GM10248 (cell line): ENCODE results near the gene FOXL3.

Experiments
- CTCF ChIA-PET: fragments of 300-600 bp; sonication (Branson Sonifier 250); formaldehyde crosslinking; extraction: SDS; loops from one replicate; lab custom pipeline; 2021; ENCODE audit warnings: antibody characterized with exemption; lab: Yijun Ruan, JAX
- POLR2A ChIA-PET: fragments of 350-650 bp; sonication (Branson Sonifier 250); formaldehyde crosslinking; extraction: SDS; loops from one replicate; lab custom pipeline; 2020; ENCODE audit warnings: antibody characterized with exemption; lab: Yijun Ruan, JAX
- DNase-seq: peaks from one replicate; pipeline ENCODE4 v3.0.0; 2012; ENCODE audit errors: extremely low spot score
- CTCF ChIP-seq: IDR thresholded peaks from 2 replicates; pipeline ENCODE4 v1.5.1; 2012; ENCODE audit warnings: mild to moderate bottlenecking, low read depth; ENCODE audit errors: extremely low read depth, missing control alignments, control extremely low read depth

Gene FOXL3

GRCh38 chr7:258476-259190 is 31.3 kb upstream of the FOXL3 start:
- DNase-seq = no peak
- TF ChIP-seq CTCF = no peak
- POLR2A ChIA-PET = no interaction called here
- CTCF ChIA-PET = no interaction called here

DNA sequence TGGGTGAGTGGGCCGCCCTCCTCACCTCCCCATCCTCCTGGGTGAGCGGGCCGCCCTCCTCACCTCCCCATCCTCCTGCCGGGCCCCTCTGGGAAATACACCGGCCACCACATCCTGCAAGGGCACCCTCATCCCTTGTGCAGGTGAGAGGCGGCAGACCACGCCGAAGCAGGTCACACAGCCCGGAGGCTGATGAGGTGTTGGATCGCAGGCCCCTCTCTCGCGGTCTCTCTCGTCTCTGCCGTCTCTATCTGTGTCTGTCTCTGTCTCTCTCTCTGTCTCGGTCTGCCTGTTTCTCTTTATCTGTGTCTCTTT is 30.8 kb upstream of the FOXL3 start:
- no peak for DNase-seq
- TF ChIP-seq CTCF = no peak
- CTCF ChIA-PET = no interaction called here
- POLR2A ChIA-PET = no interaction called here

DNA sequence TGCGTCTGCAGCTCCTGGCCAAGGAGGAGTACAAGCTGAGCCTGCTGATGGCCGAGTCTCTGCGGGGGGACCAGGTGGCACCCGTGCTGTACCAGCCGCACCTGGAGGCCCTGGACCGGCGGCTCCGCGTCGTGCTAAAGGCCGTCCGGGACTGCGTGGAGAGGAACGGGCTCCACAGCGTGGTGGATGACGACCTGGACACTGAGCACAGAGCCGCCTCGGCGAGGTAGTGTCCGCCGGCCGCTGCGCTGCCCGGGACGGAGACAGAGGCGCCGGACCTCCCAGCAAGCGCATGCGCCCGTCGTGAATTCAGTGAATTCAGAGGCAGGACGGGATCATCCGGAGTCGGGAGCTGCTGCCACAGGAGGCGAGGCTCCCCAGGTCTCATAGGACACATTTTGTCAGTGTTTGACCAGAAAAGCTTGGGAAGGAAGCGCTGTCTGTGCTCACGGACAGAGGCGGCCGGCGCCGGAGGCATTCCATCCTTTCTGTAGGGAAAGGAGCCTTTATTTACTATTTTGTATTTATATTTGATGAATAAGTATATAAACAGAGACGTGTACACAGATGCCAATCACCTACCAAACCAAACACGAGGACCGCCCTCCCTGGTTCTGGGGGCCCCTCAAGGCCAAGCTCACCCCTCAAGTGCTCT is 30.1 kb upstream of the FOXL3 start:
- DNase-seq = no peak
- CTCF ChIA-PET = no interaction called here
- TF ChIP-seq CTCF = no peak
- POLR2A ChIA-PET = no interaction called here

DNA sequence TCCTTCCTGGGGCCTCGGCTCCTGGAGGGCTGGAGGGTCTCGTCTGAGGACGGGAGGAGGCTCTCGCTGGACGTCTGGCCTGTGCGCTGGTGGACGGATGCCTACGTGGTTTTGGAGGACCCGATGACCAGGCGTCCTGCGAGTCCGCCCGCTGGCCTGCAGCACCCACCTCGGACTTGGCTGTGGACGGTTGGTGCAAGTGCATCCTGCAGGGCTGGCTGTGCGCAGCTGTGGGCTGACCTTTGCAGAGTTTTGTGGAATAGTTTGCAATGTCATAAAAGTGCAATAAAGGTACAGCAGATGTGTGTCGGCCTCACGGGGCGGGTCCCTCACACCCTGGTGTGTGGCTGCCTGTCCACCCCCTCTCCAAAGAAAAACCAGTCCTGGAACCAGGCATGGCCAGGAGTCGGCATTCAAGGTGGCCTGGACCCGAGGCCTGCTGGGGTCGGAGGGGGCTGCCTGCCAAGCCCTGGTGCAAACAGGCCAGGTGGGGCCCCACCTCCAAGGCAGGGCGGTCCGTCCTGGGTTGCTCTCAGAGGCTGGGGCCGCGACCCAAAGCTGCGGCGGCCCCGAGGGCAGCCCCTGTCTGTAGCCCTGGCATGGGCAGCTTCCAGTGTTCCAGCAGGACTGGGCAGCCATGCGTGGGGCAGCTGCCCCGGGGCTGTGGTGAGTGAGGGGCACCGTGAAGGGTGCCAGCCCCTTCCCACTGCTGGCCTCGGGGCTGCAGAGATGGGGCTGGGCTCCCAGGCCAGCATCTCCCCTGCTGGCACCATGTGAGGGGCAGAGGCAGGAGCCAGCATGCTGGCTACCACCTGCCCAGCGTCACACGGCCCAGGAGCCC is 29.3 kb upstream of the FOXL3 start:
- no peak for DNase-seq
- ChIA-PET CTCF (no interaction called here), POLR2A (no interaction called here)
- no peak for TF ChIP-seq CTCF

- DNase-seq = no peak
- no peak for TF ChIP-seq CTCF
- CTCF ChIA-PET = interaction anchor here (1.3 to 5.4 kb wide), 3 partner anchors 9 to 21 kb away, joined by 6 to 61 read pairs (median 6); no protein-coding TSS in a partner anchor
- POLR2A ChIA-PET = no interaction called here
Measured at GRCh38 chr7:261341-262250, 28.4 kb upstream of the FOXL3 start.

DNA sequence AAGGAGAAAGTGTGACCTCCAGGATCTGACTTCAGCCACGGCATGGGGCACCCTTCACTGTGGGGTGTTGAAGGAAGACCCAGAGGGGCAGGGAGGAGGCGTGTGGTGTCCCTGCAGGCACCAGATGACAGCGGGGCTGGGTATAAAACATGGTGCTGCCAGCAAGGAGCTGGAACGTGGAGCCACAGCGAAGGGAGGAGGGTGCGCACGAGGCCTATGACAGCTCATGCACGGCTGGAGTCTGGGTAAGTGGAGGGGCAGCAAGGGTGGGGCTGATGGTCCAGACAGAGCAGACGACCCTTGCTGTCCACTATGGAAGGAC is 27.8 kb upstream of the FOXL3 start:
- no peak for TF ChIP-seq CTCF
- ChIA-PET POLR2A (no interaction called here), CTCF (interaction anchor here (0.9 to 5.4 kb wide), 6 partner anchors 9 to 449 kb away, joined by 3 to 61 read pairs (median 6); no protein-coding TSS in a partner anchor)
- no peak for DNase-seq
